Gastroesophageal sphincter (tissue), 4 donors: ENCODE data around the gene CARMIL3. TPM values are rescaled to one million over a fixed set of nuclear protein-coding genes. Genes with fewer than 3 reads are reported as not detected.

Source experiments
- ATAC-seq: fragments of 150-250 bp; one replicate; pipeline ENCODE4 v1.9.1; 2016; ENCODE audit warnings: mild to moderate bottlenecking, moderate library complexity
- H3K27ac ChIP-seq, 4 donors: fragments of 200-600 bp; sonication (generic) in 3 of 4; 1 replicate in 3 of 4; 2 replicates in 1 of 4; pipeline ENCODE4 v1.5.1; 2016 to 2019
- H3K27me3 ChIP-seq: fragments of 200-600 bp; sonication (generic); one replicate; pipeline ENCODE4 v1.5.1; 2019
- H3K36me3 ChIP-seq, 2 donors: fragments of 200-600 bp; sonication (generic); one replicate each; pipeline ENCODE4 v1.5.1; 2019; ENCODE audit warnings: control low read depth in 1 of 2
- H3K4me1 ChIP-seq, 3 donors: fragments of 200-600 bp; sonication (generic); 1 replicate in 2 of 3; 2 replicates in 1 of 3; pipeline ENCODE4 v1.5.1; 2016 to 2019; ENCODE audit warnings: control low read depth in 2 of 3
- H3K4me3 ChIP-seq, 2 donors: fragments of 200-600 bp; sonication (generic); one replicate each; pipeline ENCODE4 v1.5.1; 2019; ENCODE audit warnings: mild to moderate bottlenecking in 1 of 2, moderate library complexity in 1 of 2
- H3K9me3 ChIP-seq, 3 donors: fragments of 200-600 bp; sonication (generic); one replicate each; pipeline ENCODE4 v1.5.1; 2017 to 2019; ENCODE audit warnings: control low read depth in 2 of 3
- EP300 ChIP-seq: sonication (generic); formaldehyde crosslinking; IDR thresholded peaks from one replicate; pipeline ENCODE4 v1.6.1; 2017; ENCODE audit warnings: antibody characterized with exemption, mild to moderate bottlenecking
- POLR2A ChIP-seq, 2 donors: fragments of 450-650 bp; IDR thresholded peaks; one replicate each; pipeline ENCODE4 v1.6.1; 2017; ENCODE audit warnings: antibody characterized with exemption in 2 of 2, mild to moderate bottlenecking in 2 of 2, moderate library complexity in 1 of 2
- POLR2AphosphoS5 ChIP-seq: sonication (generic); formaldehyde crosslinking; IDR thresholded peaks from one replicate; pipeline ENCODE4 v1.6.1; 2017; ENCODE audit warnings: antibody characterized with exemption
- WGBS, 2 donors: methylation state at CpG; one replicate each; pipeline ENCODE4 v1.1.5; 2018; ENCODE audit warnings: low coverage in 1 of 2; 5-methylcytosine and 5-hydroxymethylcytosine counted together
- total RNA-seq, 4 donors: library from RNA; depleted of rRNA; stranded (reverse); fragments of >200 nt; gene quantifications; one replicate each; pipeline ENCODE4 v1.1.0, GENCODE V29; 2016
- TF ChIP-seq, protein P1 (sequence below), 4 experiments: fragments of 200-600 bp in 2 of 4; fragments of 450-650 bp in 2 of 4; sonication (generic) in 1 of 4; IDR thresholded peaks; one replicate each; pipeline ENCODE4 v1.5.1; 2017 to 2019; ENCODE audit warnings: antibody characterized with exemption in 4 of 4, mild to moderate bottlenecking in 2 of 4, moderate library complexity in 2 of 4

CARMIL3 gene
- total RNA-seq, 4 donors from 2014 or later, result 0.12 to 0.47 (median 0.17) TPM; not detected in 1

DNA sequence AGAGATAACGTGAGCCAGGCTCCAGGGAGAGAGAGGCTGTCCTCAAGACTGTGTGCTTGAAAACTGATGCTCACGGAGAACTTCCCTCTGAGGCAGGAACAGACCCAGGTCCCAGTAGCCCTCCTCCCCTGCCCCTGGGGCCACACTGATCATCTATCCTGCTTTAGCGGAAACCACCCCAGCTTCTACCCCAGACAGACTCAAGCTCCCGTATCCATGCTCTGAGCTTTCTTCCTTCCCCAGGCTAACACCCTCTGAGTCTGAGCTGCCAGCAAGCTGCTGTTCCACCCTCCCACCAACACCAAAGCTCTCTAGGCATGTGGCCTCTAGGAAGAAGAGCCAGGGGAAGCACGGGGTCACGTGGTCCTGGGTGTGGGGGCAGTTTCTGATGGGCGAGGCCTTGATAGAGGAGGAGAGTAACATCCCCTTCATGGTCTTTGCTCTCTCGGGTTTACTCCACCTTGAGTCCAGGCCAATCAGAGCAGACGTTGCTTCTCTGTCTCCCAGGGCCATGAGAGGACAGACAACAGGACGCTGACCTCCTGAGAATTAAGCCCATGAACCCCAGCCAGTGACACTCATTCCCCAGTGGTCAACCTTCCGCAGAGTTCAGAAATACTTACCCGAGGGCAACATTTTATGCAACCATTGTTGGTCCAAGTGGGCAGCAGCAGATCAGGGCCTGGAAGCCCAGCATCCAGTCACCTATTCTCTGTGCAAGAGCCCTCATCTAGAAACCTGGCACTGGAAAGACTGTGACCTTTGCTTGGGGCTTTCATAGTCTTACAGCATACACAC lies 43.7 kb downstream of the CARMIL3 start:
- Histone ChIP-seq H3K27ac (peak overlapping the region in 3 of 4 donors; percentile 93 to 97 (median 95)), H3K4me3 (peak overlapping the region; percentile 59 to 94), H3K4me1 (peaks cover 0 to 31% (median 8%) of the 10 kb centered on the region in 3 donors), H3K27me3 (no peaks in the 10 kb centered on the region), H3K36me3 (peaks cover 0 to 29% of the 10 kb centered on the region in 2 donors), H3K9me3 (no peaks in the 10 kb centered on the region)
- 25 to 72% methylated on average over 4 to 5 of the region's 12 CpGs for WGBS, 2 donors
- TF ChIP-seq EP300 (no peak), POLR2A (IDR thresholded peaks at IDR 0.05) (peak in 1 of 2 donors; percentile 21)
- ATAC-seq, result no peak

GRCh38 chr14:24096545-24097181 lies 44.9 kb downstream of the CARMIL3 start:
- peaks cover 0 to 34% of the 10 kb centered on the region in 2 donors for H3K36me3 ChIP-seq
- 94 to 100% methylated on average over 1 to 6 of the region's 8 CpGs for WGBS, 2 donors
- ATAC-seq, result no peak
- no peak for TF ChIP-seq POLR2A (IDR thresholded peaks at IDR 0.05)
- TF ChIP-seq, protein P1, sequence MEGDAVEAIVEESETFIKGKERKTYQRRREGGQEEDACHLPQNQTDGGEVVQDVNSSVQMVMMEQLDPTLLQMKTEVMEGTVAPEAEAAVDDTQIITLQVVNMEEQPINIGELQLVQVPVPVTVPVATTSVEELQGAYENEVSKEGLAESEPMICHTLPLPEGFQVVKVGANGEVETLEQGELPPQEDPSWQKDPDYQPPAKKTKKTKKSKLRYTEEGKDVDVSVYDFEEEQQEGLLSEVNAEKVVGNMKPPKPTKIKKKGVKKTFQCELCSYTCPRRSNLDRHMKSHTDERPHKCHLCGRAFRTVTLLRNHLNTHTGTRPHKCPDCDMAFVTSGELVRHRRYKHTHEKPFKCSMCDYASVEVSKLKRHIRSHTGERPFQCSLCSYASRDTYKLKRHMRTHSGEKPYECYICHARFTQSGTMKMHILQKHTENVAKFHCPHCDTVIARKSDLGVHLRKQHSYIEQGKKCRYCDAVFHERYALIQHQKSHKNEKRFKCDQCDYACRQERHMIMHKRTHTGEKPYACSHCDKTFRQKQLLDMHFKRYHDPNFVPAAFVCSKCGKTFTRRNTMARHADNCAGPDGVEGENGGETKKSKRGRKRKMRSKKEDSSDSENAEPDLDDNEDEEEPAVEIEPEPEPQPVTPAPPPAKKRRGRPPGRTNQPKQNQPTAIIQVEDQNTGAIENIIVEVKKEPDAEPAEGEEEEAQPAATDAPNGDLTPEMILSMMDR (IDR thresholded peaks at IDR 0.05), result no peak
- no peak for TF ChIP-seq EP300
- TF ChIP-seq POLR2AphosphoS5, result no peak
- H3K4me1 ChIP-seq, result peaks cover 0 to 31% (median 8%) of the 10 kb centered on the region in 3 donors
- H3K27me3 ChIP-seq, result no peaks in the 10 kb centered on the region
- no peak overlapping the region for H3K27ac ChIP-seq
- no peak overlapping the region for H3K4me3 ChIP-seq
- no peaks in the 10 kb centered on the region for H3K9me3 ChIP-seq

GRCh38 chr14:24098229-24098926 lies 46.6 kb downstream of the CARMIL3 start:
- peaks cover 0 to 42% of the 10 kb centered on the region in 2 donors for H3K36me3 ChIP-seq
- ATAC-seq, result no peak
- H3K27me3 ChIP-seq, result no peaks in the 10 kb centered on the region
- peaks cover 0 to 25% (median 8%) of the 10 kb centered on the region in 3 donors for H3K4me1 ChIP-seq
- no peak overlapping the region for H3K4me3 ChIP-seq
- TF ChIP-seq POLR2A (IDR thresholded peaks at IDR 0.05) (no peak), POLR2AphosphoS5 (no peak), EP300 (no peak)
- TF ChIP-seq, protein P1 (IDR thresholded peaks at IDR 0.05), result no peak
- WGBS, 2 donors, result 83 to 98% methylated on average over 1 to 6 of the region's 16 CpGs
- no peaks in the 10 kb centered on the region for H3K9me3 ChIP-seq
- H3K27ac ChIP-seq, result no peak overlapping the region

DNA sequence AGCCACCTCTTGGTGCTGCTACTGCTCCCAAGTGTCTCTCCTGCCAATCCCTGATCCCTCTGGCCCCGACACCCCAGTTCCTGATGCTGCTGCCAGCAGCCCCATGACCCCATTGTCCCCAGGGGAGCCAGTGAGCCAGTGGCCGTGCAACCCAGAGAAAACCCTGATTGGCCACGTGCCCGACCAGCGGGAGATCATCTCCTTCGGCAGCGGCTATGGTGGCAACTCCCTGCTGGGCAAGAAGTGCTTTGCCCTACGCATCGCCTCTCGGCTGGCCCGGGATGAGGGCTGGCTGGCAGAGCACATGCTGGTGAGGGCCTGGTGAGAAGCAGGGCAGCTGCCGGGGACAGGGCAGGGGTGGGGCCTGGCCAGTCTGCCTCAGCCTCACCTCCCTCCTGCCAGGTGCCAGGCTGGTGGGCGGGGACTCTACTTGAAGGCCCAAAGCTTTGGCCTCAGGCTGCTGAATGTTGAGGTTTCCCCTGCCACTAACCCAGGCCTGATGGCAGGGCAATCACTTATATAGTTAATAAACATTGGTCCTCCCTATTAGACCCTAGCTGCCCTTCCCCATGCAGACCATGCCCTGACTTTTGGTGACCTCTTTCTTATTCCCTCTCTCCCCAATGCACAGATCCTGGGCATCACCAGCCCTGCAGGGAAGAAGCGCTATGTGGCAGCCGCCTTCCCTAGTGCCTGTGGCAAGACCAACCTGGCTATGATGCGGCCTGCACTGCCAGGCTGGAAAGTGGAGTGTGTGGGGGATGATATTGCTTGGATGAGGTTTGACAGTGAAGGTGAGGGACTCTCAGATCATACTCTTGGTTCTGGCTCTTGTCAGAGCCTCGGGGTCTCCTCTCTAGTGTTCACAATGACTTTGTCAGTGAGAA lies 47.4 kb downstream of the CARMIL3 start:
- no CpG with 5 or more reads among the region's 17 CpGs for WGBS, 2 donors
- Histone ChIP-seq H3K36me3 (peaks cover 0 to 50% of the 10 kb centered on the region in 2 donors), H3K27me3 (no peaks in the 10 kb centered on the region), H3K9me3 (no peaks in the 10 kb centered on the region), H3K4me1 (peaks cover 0 to 17% (median 8%) of the 10 kb centered on the region in 3 donors), H3K4me3 (no peak overlapping the region), H3K27ac (no peak overlapping the region)
- ATAC-seq, result no peak
- TF ChIP-seq POLR2AphosphoS5, result no peak
- no peak for TF ChIP-seq POLR2A (IDR thresholded peaks at IDR 0.05)
- no peak for TF ChIP-seq EP300
- TF ChIP-seq, protein P1 (IDR thresholded peaks at IDR 0.05), result no peak
